GM18520 (cell line): ENCODE results near the gene PAM.
"Not testable (repeated sequence)": the region's sequence is repeated elsewhere in the genome, so short reads cannot be mapped to it uniquely, and the experiment has no call there.

Source experiments
- ATAC-seq: cut with Tn5 transposase; IDR thresholded peaks from one replicate; pipeline ENCODE4 v1.9.1; 2021; ENCODE audit not compliant: unreplicated experiment

PAM gene

GRCh38 chr5:102891175-102891574, 136.1 kb downstream of the PAM start:
- ATAC-seq, result no peak

- no peak for ATAC-seq
Observed at GRCh38 chr5:102893942-102894341, 138.8 kb downstream of the PAM start.

DNA sequence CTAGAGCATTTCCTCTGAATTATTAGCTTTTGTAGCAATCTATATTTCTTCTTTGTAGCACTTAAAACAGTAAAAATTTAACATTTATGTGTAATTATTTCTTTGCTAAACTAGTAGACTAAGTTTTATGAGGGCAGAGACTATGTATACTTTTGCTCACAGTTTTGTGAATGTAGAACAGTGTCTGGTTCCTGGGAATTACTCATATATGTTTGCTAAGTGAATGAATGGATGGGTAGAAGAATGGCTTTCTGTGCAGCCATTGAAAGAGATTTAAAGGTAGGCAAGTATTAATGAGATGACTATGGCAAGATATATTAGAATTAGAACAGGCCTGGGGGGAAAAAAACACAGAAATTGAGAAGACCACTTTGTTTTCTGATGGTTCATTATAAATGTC, 140.1 kb downstream of the PAM start:
- ATAC-seq, result no peak

DNA sequence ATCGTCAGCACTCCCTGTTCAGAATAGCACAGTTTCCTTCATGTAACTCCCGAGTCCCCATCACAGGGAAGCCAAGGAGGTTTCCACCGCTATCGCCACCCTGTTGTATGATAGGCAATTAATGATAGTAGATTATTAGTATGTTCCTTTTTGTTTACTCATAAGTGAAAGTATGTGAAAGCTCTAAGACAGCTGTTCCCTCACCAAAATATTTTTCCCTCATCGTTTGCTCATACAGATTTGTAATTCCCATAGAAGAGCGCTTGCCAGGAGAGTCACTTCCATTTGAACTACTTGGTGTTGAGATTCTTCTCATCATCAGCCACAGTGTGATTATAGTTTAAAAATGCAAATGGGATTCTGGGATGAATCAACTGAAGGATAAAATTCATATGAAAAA, 140.9 kb downstream of the PAM start:
- no peak for ATAC-seq

GRCh38 chr5:102901424-102902134, 146.5 kb downstream of the PAM start:
- ATAC-seq, result no peak

DNA sequence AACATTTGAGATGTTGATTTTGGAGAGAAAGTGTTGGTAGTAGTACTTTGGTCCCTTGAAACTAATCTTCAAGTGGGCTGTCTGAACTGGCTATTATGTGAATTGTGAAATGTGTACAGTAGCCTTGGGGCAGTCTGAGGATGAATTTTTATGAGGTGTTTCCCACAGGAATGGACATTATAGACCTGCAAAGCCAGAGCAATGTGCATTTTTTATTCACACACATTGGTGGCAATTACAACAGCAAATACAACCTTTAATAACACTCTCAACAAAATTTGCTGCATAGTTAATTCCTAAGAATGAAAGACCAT, 147.0 kb downstream of the PAM start:
- no peak for ATAC-seq

DNA sequence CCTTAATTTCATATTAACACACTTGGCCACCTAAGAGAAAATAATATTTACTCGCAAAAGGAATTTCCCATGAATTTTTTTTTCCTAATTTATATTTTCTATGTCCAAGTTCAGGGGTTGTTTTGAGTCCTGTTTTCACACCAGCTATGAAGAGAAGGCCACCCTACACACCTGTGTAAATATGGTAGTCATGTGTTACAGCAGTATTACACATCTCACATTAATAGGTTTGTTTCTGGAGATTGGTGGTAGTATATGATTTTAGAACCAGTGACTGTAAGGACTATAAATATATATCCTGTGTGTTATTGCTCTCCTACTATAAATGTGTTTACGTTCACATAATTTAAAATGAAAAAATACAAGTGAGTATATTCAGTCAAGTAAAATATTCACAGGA, 147.5 kb downstream of the PAM start:
- ATAC-seq, result no peak

GRCh38 chr5:102903074-102903871, 148.2 kb downstream of the PAM start:
- ATAC-seq, result no peak

GRCh38 chr5:102905056-102905455, 150.0 kb downstream of the PAM start:
- ATAC-seq, result no peak

- ATAC-seq, result not testable (repeated sequence)
Observed at GRCh38 chr5:102907099-102907498, 152.0 kb downstream of the PAM start.

DNA sequence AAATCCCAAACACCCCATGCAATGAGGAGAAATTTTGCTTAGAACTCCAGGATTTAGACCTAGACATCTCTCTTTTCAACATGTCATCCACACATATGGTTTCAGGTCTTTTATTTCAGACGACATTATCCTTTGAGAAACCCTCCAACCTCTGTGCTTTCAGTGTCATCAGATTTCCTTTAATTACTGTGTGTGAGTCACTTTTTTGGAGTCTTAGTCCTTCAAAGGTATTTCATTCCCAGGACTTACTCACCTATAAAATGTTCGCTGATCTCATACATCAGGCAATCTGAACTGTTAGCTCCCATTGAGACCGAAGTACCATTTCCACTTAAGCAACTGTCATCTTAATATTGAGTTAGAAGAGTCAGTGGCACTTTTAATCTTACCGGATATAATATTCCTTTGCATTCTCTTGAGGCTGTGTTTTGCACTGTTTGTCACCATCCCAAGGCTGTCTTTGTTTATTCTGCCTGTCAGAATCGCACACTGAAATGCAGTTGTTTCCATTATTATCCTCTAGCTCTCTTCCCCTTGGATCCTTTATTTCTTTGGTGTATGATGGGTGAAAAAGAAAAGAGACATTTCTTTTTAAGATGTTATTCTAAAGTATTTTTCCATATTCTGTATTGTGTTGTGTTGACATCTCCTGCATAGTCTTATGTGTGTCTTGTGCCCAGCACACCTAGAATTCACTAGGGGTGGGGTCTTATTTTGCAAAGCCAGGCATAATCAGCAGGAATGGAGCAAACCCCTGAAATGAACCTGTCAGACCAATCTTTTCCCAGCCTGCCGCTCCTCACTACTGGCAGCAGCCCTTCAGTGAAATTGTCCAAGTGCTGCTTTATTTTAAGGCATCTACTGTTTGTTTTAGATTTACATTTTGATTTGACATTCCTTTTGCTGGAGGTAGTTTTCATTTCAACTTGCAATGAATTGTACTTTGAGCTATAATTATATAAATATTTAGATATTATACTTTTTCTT, 155.4 kb downstream of the PAM start:
- ATAC-seq, result no peak

DNA sequence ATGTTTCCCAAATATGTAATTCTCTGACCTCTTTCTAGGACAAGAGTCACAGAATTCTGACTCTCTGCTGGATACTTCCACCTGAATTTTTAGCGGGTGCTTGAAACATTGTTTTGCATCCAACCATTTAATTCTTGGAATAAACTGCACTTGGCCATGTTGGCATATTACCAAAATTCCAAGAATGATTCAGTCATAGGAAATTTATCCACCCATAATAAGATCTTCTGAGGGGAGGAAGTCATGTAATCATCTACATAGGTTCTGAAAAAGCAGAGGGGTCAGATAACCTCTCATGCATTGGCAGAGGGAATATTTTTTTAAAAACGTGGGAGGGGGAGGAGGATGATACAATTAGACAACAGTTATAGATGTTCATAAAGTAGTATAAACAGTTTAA, 156.9 kb downstream of the PAM start:
- ATAC-seq, result no peak

DNA sequence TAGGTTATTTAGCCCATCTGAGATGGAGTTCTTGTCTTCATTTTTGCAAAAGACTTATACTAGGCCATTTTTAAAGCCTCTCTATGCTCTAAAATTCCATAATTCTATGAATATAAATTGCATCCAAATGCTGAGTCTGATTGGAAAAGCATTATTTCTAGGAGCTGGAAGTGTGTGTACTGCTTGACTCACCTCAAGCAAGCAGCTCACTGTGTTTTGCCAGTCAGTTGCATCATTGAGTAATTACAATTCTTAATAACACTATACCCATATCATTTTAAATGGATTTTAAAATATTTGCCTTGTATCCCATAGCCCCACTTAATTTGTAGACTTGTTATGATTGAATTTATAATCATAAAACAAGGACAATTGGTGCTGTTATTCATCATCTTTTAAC, 161.0 kb downstream of the PAM start:
- ATAC-seq, result no peak

DNA sequence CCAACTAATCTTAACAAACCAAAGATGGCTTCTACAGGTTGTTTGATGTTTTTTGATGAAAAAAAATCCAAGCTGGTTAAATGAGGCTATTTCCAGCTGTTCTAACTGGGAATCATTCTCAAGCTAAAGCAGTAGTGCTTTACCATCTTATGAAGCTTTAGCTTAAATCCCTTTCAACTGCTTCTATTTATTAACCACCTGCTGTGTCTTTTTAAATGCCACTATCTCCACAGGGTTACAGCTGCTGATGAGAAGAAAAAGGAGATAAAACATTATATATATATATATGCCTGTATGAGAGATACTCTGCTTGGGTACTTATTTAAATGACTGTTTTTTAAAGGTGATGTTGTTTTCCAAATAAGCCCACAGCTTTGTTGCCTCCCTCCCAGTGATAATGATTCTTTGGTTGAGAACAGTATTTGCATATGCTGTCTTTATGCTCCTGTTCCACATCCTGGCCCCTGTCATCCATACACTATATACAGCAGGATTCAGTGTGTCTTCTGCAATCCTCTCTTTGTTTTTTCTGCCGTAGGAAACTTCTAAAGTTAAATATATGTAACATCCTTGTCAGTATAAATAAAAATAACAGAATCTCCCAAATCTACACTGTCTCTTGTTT, 164.0 kb downstream of the PAM start:
- no peak for ATAC-seq

GRCh38 chr5:102920762-102921161, 165.7 kb downstream of the PAM start:
- no peak for ATAC-seq

DNA sequence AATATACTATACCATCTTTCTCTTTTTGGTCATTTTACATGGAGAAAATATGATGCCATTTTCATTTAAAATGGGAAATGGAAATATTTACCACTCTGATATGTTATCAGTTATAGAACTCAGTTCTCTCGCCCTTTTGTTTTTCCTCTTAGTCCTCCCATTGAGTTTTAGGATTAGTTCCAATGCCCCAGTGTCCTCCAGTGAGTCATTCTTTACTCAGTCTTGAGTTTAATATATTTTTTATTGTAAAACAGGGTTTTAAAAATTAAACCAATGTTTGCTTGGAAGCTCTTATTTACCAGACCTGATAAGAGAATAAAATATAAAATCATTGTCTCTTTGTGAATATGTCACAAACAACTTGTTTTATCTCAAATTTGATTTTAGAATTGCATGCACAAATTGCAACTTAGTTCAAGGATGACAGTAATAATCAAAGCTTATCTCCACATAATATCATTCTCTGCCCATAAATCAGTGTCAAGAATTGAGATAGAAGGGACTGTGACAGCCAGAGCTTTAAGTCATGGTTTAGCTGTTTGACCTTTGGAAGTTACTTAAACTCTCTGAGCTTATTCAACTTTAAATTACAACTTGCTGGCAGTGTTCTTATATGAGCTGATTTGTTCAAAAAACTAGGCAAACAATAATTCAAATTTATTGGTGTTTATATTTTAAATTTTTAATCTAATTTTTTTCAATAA, 166.4 kb downstream of the PAM start:
- no peak for ATAC-seq

DNA sequence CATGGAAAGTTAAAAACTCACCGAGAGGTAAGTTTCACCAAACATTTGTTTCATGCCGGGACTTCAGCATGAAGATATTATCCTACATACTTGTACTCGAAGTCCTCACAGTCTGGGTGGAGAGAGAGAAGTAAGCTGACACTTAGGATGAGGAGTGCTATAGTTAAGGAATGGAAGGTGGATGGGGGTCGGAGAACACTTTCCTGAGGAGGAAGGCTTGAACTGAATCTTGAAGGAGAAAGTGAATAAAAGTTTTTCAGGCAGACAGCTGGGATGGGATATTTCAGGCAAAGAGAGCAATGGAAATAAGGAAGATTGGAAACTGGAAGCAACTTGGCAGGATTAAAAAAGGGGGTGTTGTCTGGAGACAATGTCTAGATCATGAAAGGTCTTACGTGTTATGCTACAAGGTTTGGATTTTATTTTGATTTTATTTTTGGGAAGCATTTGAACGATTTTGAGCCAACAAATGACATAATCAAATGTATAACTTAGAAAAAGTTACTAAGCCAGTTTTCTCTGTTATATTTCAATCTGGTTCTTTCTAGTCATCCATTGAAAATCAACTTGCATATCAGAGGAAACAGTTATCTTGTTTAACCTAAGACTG, 167.1 kb downstream of the PAM start:
- no peak for ATAC-seq

DNA sequence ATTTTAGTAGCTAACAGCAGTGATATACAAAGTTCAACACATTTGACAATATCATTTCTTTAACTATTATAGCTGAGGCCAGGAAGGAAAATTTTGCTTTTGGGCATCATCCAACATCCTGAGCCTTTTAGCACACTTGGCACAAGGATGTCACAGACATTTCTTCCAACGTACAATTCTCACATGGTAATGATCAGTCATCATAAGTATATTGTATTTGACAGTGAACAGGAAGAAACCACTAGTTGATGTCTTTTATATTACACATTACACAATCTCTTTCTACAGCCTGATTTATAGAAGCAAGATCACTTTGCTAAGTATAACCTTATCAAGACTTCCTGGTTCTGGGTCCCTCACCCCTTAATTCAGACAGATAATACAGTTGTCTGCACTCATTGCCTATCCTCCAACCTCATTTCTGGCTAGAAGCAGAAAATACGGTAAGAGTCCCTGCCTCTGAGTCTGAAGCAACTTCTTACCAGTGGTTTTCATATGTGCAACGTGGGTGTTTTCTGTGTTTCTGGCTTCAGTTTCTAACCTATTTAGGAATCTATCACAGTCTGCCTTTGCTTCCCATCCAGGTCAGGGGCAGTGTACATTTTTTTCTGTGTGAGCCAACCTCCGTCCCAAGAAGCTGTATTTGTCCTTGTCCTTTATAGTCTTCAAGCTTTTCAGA, 167.8 kb downstream of the PAM start:
- no peak for ATAC-seq

- no peak for ATAC-seq
Observed at GRCh38 chr5:102924963-102925362, 169.9 kb downstream of the PAM start.

GRCh38 chr5:102927007-102927406, 171.9 kb downstream of the PAM start:
- no peak for ATAC-seq
